K562 (cell line): ENCODE measurements around the gene ARPC4. TPM values are rescaled to one million over a fixed set of nuclear protein-coding genes. Genes with fewer than 3 reads are reported as not detected.

Experiments
- ATAC-seq: fragments of 200-7000 bp; cut with Tn5 transposase; 3 replicates; pipeline ENCODE4 v1.9.1; 2020; ENCODE audit warnings: moderate library complexity
- BruUV-seq: library from RNA; stranded (reverse); fragments of 400-500 nt; replicated peaks from 2 replicates; lab custom pipeline; 2021; lab: Mats Ljungman, UMichigan
- CTCF ChIA-PET: fragments of 300-600 bp; formaldehyde crosslinking; extraction: SDS; loops from one replicate; lab custom pipeline; 2021; ENCODE audit warnings: low intra/inter-chr PET ratio; lab: Yijun Ruan, JAX
- POLR2A ChIA-PET: fragments of 300-600, 350-650 bp; sonication (Branson Sonifier 250); formaldehyde crosslinking; extraction: SDS; loops from one replicate; lab custom pipeline; 2021; ENCODE audit warnings: antibody characterized with exemption, inconsistent platforms; lab: Yijun Ruan, JAX
- DNase-seq, 4 experiments: peaks; one replicate each; pipeline versions ENCODE4 v3.0.0 to v3.0.0-alpha.2; 2011 to 2018; ENCODE audit warnings: low spot score in 3 of 4, mixed read lengths in 3 of 4; ENCODE audit errors: extremely low read depth in 1 of 4
- FAIRE-seq: peaks from 2 replicates; lab custom pipeline; 2011; peaks lifted over from hg19 to GRCh38; lab: Jason Lieb, UNC
- H2AFZ ChIP-seq: 2 replicates; pipeline ENCODE4 v1.6.0; 2011; ENCODE audit warnings: low read depth, low read length, control low read depth, inconsistent platforms
- H3K27ac ChIP-seq: fragments of 200-600 bp; 3 replicates; pipeline ENCODE4 v1.8.0; 2011; ENCODE audit warnings: low read depth, mild to moderate bottlenecking, control low read depth, inconsistent platforms, low read length, moderate library complexity, mixed read lengths; ENCODE audit errors: extremely low read depth
- H3K27me3 ChIP-seq, 2 experiments: fragments of 300-600 bp in 1 of 2; 2 replicates in 1 of 2; 3 replicates in 1 of 2; pipeline versions ENCODE4 v1.6.0 to v1.8.0; 2011; ENCODE audit warnings: inconsistent platforms in 2 of 2, low read length in 2 of 2, mild to moderate bottlenecking in 1 of 2, mixed read lengths in 1 of 2, moderate library complexity in 1 of 2; ENCODE audit not compliant: control insufficient read depth in 2 of 2, insufficient read depth in 2 of 2
- H3K36me3 ChIP-seq: fragments of 300-600 bp; 3 replicates; pipeline ENCODE4 v1.8.0; 2011; ENCODE audit warnings: mild to moderate bottlenecking, low read length, inconsistent platforms; ENCODE audit not compliant: control insufficient read depth, insufficient read depth
- H3K4me1 ChIP-seq, 2 experiments: fragments of 200-600 bp in 1 of 2; replicated peaks in 1 of 2; 2 replicates in 1 of 2; 3 replicates in 1 of 2; pipeline versions ENCODE4 v1.5.1 to v1.8.0; 2011; ENCODE audit warnings: inconsistent platforms in 2 of 2, low read length in 2 of 2, mild to moderate bottlenecking in 1 of 2, mixed read lengths in 1 of 2, moderate library complexity in 1 of 2; ENCODE audit not compliant: control insufficient read depth in 2 of 2, insufficient read depth in 2 of 2
- H3K4me2 ChIP-seq: 2 replicates; pipeline ENCODE4 v1.6.1; 2011; ENCODE audit warnings: low read length, control low read depth, inconsistent platforms, mixed read lengths; ENCODE audit not compliant: insufficient read depth
- H3K4me3 ChIP-seq: fragments of 200-600 bp; sonication (generic), shearing (Covaris generic); 2 replicates; pipeline ENCODE4 v1.5.1; 2016; ENCODE audit warnings: control low read depth, inconsistent platforms
- H3K79me2 ChIP-seq: fragments of 200-600 bp; 3 replicates; pipeline ENCODE4 v1.8.0; 2011; ENCODE audit warnings: low read length, inconsistent platforms; ENCODE audit not compliant: control insufficient read depth, insufficient read depth
- H3K9ac ChIP-seq, 2 experiments: 2 replicates each; pipeline versions ENCODE4 v1.6.0 to v1.6.1; 2011; ENCODE audit warnings: low read depth in 2 of 2, low read length in 2 of 2, control low read depth in 1 of 2, inconsistent platforms in 1 of 2, mild to moderate bottlenecking in 1 of 2, mixed read lengths in 1 of 2; ENCODE audit not compliant: insufficient read depth in 1 of 2
- H3K9me1 ChIP-seq: one replicate; pipeline ENCODE4 v1.6.0; 2011; ENCODE audit warnings: inconsistent platforms, mild to moderate bottlenecking, low read length, moderate library complexity; ENCODE audit not compliant: control insufficient read depth, insufficient read depth
- H3K9me3 ChIP-seq: replicated peaks from 2 replicates; pipeline ENCODE4 v1.5.1; 2011; ENCODE audit warnings: low read depth, low read length, inconsistent platforms; ENCODE audit not compliant: control insufficient read depth, insufficient read depth
- H4K20me1 ChIP-seq: replicated peaks from 2 replicates; pipeline ENCODE4 v1.6.1; 2011; ENCODE audit warnings: low read length, inconsistent platforms, mixed read lengths; ENCODE audit not compliant: control insufficient read depth, insufficient read depth
- BACH1 ChIP-seq: fragments of 200-800 bp; sonication (Bioruptor generic); IDR thresholded peaks from 2 replicates; pipeline ENCODE4 v1.6.1; 2016; ENCODE audit warnings: missing genetic modification characterization, missing compliant biosample characterization
- BRCA1 ChIP-seq, 2 experiments: fragments of 450-650 bp in 1 of 2; sonication (generic) in 1 of 2; formaldehyde crosslinking in 1 of 2; IDR thresholded peaks; 2 replicates each; pipeline versions ENCODE4 v1.5.0 to v1.6.1; 2017 to 2020; ENCODE audit warnings: mild to moderate bottlenecking in 1 of 2, missing genetic modification reagents in 1 of 2
- HCFC1 ChIP-seq: IDR thresholded peaks from 2 replicates; pipeline ENCODE4 v1.6.1; 2012; ENCODE audit warnings: low read depth, low read length, improper control_type of control experiment
- HNRNPK ChIP-seq: fragments of 200-400 bp; formaldehyde crosslinking; IDR thresholded peaks from one replicate; pipeline ENCODE4 v1.6.1; 2018; ENCODE audit warnings: mild to moderate bottlenecking, low read depth, low read length; ENCODE audit not compliant: poor library complexity, severe bottlenecking
- POLR2G ChIP-seq: fragments of 200-400 bp; formaldehyde crosslinking; IDR thresholded peaks from 2 replicates; pipeline ENCODE4 v1.6.1; 2017; ENCODE audit warnings: low read depth, mild to moderate bottlenecking, antibody characterized with exemption, low read length, moderate library complexity
- RBFOX2 ChIP-seq: fragments of 200-400 bp; formaldehyde crosslinking; IDR thresholded peaks from 2 replicates; pipeline ENCODE4 v1.6.1; 2017; ENCODE audit warnings: low read depth, mild to moderate bottlenecking, low read length, moderate library complexity
- WGBS: fragments of 100-300 bp; shearing (Covaris generic); methylation state at CpG from one replicate; pipeline ENCODE4 v1.1.6; 2016; ENCODE audit warnings: low coverage, mixed read lengths; ENCODE audit not compliant: insufficient coverage; ENCODE audit errors: missing lambda C conversion rate; 5-methylcytosine and 5-hydroxymethylcytosine counted together
- in situ Hi-C: fragments of 300-500 bp; cut with MboI; formaldehyde crosslinking; loops from 4 replicates; pipeline ENCODE4 v1.15.0; 2018; ENCODE audit warnings: inconsistent platforms, mixed read lengths
- intact Hi-C: fragments of 100-400 bp; cut with micrococcal nuclease; formaldehyde crosslinking; loops from 2 replicates; pipeline ENCODE4 v1.14.2; 2022
- polyA plus RNA-seq, 8 experiments: library from polyadenylated mRNA; depleted of rRNA in 4 of 8; stranded (reverse) in 5 of 8; unstranded in 3 of 8; fragments of >200 nt; fragmentation: Nextera tagmentation in 2 of 8; fragmentation: Illumina TruSeq in 1 of 8; extraction: Ambion mirVana in 2 of 8; extraction: Trizol in 1 of 8; gene quantifications; 2 replicates each; pipeline versions ENCODE4 v1.2.1 to v1.2.3, GENCODE V29; 2011 to 2014; ENCODE audit warnings: inconsistent platforms in 1 of 8, missing spikeins in 1 of 8
- total RNA-seq, 7 experiments: library from RNA; depleted of rRNA in 6 of 7; stranded (reverse); fragments of >200 nt in 6 of 7; fragmentation: Illumina TruSeq in 2 of 7; extraction: Trizol in 2 of 7; gene quantifications; 2 replicates each; pipeline versions ENCODE4 v1.2.1 to v1.2.3, GENCODE V29; 2011 to 2021; ENCODE audit warnings: low replicate concordance in 1 of 7

ARPC4 gene
- total and polyA plus RNA-seq, 9 of the 15 experiments (the other 6 are each of a cell fraction or from before 2014, with no cell fraction given) = 20.1 to 153 (median 119) TPM

DNA sequence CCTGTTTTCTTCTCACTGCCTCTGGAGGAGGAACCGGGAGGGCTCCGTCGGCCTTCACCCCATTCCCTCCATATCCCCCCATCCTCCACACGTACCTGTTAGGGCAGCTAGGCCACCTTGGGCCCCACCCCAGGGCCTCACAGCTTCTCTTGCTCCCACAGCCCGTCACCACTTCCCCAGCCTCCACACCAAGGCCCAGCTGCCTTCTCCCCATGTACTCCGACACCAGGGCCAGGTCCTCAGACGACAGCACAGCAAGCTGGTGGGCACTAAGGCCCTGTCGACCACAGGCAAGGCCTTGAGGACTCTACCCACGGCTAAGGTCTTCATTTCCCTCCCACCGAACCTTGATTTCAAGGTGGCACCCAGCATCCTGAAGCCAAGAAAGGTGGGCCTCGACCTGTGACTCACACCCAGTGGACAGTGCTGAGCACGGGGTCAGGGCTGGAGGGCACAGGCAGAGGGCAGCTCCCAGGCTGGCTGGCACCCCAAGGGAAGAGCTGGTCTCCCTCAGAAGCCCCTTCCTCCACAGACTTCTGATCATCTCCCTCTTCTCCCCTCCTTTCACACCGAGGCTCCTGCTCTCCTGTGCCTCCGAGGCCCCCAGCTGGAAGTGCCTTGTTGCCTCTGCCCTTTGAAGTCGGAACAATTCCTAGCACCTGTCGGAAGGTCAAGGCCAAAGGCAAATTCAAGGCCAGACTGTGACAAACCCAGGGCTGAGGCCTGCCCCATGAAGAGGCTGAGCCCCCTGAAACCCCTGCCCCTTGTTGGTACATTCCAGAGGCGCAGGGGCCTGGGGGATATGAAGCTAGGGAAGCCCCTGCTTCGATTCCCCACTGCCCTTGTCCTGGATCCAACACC is 41.9 kb downstream of the ARPC4 start:
- Histone ChIP-seq H3K4me3 (no peak overlapping the region), H3K9ac (peak overlapping the region in 1 of 2 experiments; percentile 15; a peak in 1 of 4 replicates), H3K27ac (no peak overlapping the region), H3K36me3 (peaks cover 81% of the 10 kb centered on the region), H3K9me3 (no peaks in the 10 kb centered on the region), H3K27me3 (no peaks in the 10 kb centered on the region), H2AFZ (no peak overlapping the region), H4K20me1 (peaks cover 4% of the 10 kb centered on the region; the same call in 1 of the 2 replicates), H3K79me2 (no peaks in the 10 kb centered on the region), H3K4me2 (no peak overlapping the region), H3K4me1 (peaks cover 0 to 8% of the 10 kb centered on the region in 2 experiments; a peak in 1 of 5 replicates), H3K9me1 (no peaks in the 10 kb centered on the region)
- no peak for FAIRE-seq
- in situ Hi-C loops = loop anchor here (25.0 kb wide), 1 partner anchor 903 kb away; no protein-coding TSS in a partner anchor
- DNase-seq = no peak
- intact Hi-C loops = no loop called here
- ATAC-seq = no peak
- no peak for TF ChIP-seq HNRNPK
- TF ChIP-seq BACH1 (tag) = no peak
- peak; percentile 68 for TF ChIP-seq POLR2G
- TF ChIP-seq RBFOX2 = peak; percentile 34; the same call in 1 of the 2 replicates
- TF ChIP-seq HCFC1 = no peak
- TF ChIP-seq BRCA1 (IDR thresholded peaks at IDR 0.05) = no peak
- TF ChIP-seq BRCA1 (CRISPR knock-in tag; IDR thresholded peaks at IDR 0.05) = no peak
- ChIA-PET POLR2A (interaction anchor here (0.6 to 2.1 kb wide), 6 partner anchors 9 to 148 kb away, joined by 3 to 11 read pairs (median 4); partner anchors contain the start of genes ARPC4 and RPUSD3), CTCF (no interaction called here)
- no TSS peak for BruUV-seq
- 83% methylated on average over 18 of the region's 18 CpGs for WGBS
